ENCODE results near the gene LHX5.

DNA sequence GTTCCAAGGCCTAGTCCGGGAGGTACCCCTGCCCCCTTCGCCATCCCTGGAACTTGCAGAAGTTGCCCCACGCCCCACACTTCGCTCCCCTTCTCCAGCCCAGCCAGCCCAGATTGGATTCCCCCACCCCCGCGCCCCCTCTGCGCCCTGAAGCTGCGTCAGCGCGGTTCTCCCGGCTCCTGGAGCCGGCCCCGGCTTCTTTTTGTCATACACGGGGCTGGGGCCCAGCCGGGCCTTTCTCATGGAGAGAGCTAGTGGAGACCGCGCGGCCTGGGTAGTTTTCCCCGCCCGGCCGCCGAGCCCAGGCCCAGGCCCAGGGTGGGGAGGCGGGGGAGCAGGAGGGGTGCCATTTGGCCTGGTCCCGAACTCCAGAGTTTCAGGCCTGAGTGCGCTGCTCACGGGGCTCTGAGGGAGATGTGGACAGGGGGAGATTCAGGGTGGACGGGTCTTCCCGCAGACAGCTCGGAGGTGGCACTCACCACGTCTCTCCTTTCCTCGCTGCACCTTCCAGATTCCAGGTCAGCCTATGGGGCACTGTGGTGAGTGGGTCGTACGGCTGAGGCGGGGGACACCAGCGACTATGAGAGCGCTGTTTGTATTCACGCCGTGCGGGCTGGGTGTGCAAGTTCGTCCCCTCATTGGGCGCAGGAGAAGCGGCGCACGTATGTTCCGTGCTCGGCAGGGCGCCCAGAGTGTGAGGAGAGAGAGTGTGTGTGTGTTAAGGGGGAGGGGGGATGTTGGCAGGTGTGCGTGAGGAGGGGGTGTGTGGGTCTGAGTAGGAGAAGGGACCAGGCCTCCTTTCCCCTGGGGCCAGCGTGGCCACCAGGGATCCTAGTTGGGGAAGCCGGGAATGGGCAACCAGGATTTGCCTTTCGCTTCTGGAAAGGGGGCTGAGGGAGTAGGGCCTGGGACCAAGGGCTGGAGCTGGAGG is 785 bp upstream of the LHX5 start:
- TF ChIP-seq POLR2A (IDR thresholded peaks at IDR 0.05; ENCODE audit: low read depth, low read length) (no peak), TAF1 (IDR thresholded peaks at IDR 0.05; ENCODE audit: low read depth, low read length) (no peak), POLR2AphosphoS5 (IDR thresholded peaks at IDR 0.05; ENCODE audit: low read depth, low read length) (no peak)

Data from GM12891 (cell line).